DND-41 (cell line): ENCODE data around the gene TRUB2.

Experiments used
- ATAC-seq: fragments of 200-7000 bp; cut with Tn5 transposase; 3 replicates; pipeline ENCODE4 v1.9.1; 2021; ENCODE audit warnings: low read depth; ENCODE audit not compliant: insufficient read depth
- DNase-seq: peaks from one replicate; pipeline ENCODE4 v3.0.0-alpha.2; 2020
- H2AFZ ChIP-seq: 2 replicates; pipeline ENCODE4 v1.6.0; 2012; ENCODE audit warnings: low read depth, low read length
- H3K27ac ChIP-seq: 2 replicates; pipeline ENCODE4 v1.5.1; 2012; ENCODE audit warnings: low read length, inconsistent platforms
- H3K27me3 ChIP-seq: fragments of 200-600 bp; sonication (generic); 2 replicates; pipeline ENCODE4 v1.6.0; 2012; ENCODE audit warnings: low read length, mild to moderate bottlenecking, inconsistent platforms; ENCODE audit not compliant: insufficient read depth, poor library complexity
- H3K36me3 ChIP-seq: 2 replicates; pipeline ENCODE4 v1.5.1; 2012; ENCODE audit warnings: low read length, inconsistent platforms; ENCODE audit not compliant: insufficient read depth
- H3K4me1 ChIP-seq: 2 replicates; pipeline ENCODE4 v1.5.1; 2012; ENCODE audit warnings: mild to moderate bottlenecking, low read length; ENCODE audit not compliant: insufficient read depth
- H3K4me2 ChIP-seq: 2 replicates; pipeline ENCODE4 v1.6.0; 2012; ENCODE audit warnings: mild to moderate bottlenecking, moderate library complexity, low read length, inconsistent platforms; ENCODE audit not compliant: insufficient read depth
- H3K4me3 ChIP-seq, 2 experiments: fragments of 200-600 bp in 1 of 2; shearing (Covaris generic) in 1 of 2; 2 replicates each; pipeline ENCODE4 v1.5.1; 2012 to 2016; ENCODE audit warnings: inconsistent platforms in 2 of 2, low read length in 2 of 2, mild to moderate bottlenecking in 2 of 2, low read depth in 1 of 2, moderate library complexity in 1 of 2
- H3K79me2 ChIP-seq: 2 replicates; pipeline ENCODE4 v1.6.0; 2012; ENCODE audit warnings: low read length, inconsistent platforms; ENCODE audit not compliant: insufficient read depth
- H3K9ac ChIP-seq: 2 replicates; pipeline ENCODE4 v1.6.0; 2012; ENCODE audit warnings: low read depth, mild to moderate bottlenecking, inconsistent platforms, low read length, moderate library complexity
- H3K9me3 ChIP-seq: 2 replicates; pipeline ENCODE4 v1.5.1; 2012; ENCODE audit warnings: low read length, moderate library complexity, mild to moderate bottlenecking, inconsistent platforms; ENCODE audit not compliant: insufficient read depth, severe bottlenecking
- H4K20me1 ChIP-seq: 2 replicates; pipeline ENCODE4 v1.6.0; 2012; ENCODE audit warnings: low read length; ENCODE audit not compliant: insufficient read depth
- CTCF ChIP-seq: IDR thresholded peaks from 2 replicates; pipeline ENCODE4 v1.5.1; 2012; ENCODE audit warnings: borderline replicate concordance, low read length, moderate library complexity, mild to moderate bottlenecking; ENCODE audit not compliant: poor library complexity, severe bottlenecking; ENCODE audit errors: extremely low read depth
- EZH2 ChIP-seq: IDR thresholded peaks from 3 replicates; pipeline ENCODE4 v1.6.1; 2012; ENCODE audit warnings: borderline replicate concordance, low read depth, mild to moderate bottlenecking, moderate library complexity, low read length, inconsistent platforms; ENCODE audit not compliant: severe bottlenecking

The TRUB2 gene

GRCh38 chr9:128360826-128361225 is 38.6 kb upstream of the TRUB2 start:
- Histone ChIP-seq H3K27ac (no peak overlapping the region), H3K4me3 (no peak overlapping the region), H4K20me1 (no peaks in the 10 kb centered on the region), H3K9me3 (no peaks in the 10 kb centered on the region), H2AFZ (no peak overlapping the region), H3K4me1 (peaks cover 17% of the 10 kb centered on the region), H3K4me2 (no peak overlapping the region), H3K79me2 (no peaks in the 10 kb centered on the region), H3K9ac (no peak overlapping the region), H3K36me3 (peaks cover 24% of the 10 kb centered on the region), H3K27me3 (no peaks in the 10 kb centered on the region)
- TF ChIP-seq EZH2 = no peak
- no peak for TF ChIP-seq CTCF
- DNase-seq (no peak), ATAC-seq (no peak)

GRCh38 chr9:128358861-128359260 is 36.6 kb upstream of the TRUB2 start:
- no peak for ATAC-seq
- H3K27me3 ChIP-seq = no peaks in the 10 kb centered on the region
- TF ChIP-seq CTCF = no peak
- TF ChIP-seq EZH2 = no peak
- H3K27ac ChIP-seq = no peak overlapping the region
- H4K20me1 ChIP-seq = no peaks in the 10 kb centered on the region
- H3K36me3 ChIP-seq = peaks cover 34% of the 10 kb centered on the region
- H3K79me2 ChIP-seq = no peaks in the 10 kb centered on the region
- no peak for DNase-seq
- no peaks in the 10 kb centered on the region for H3K9me3 ChIP-seq
- no peak overlapping the region for H3K9ac ChIP-seq
- H3K4me2 ChIP-seq = no peak overlapping the region
- H3K4me3 ChIP-seq = no peak overlapping the region
- H2AFZ ChIP-seq = no peak overlapping the region
- no peaks in the 10 kb centered on the region for H3K4me1 ChIP-seq

- no peak for DNase-seq
- Histone ChIP-seq H3K79me2 (no peaks in the 10 kb centered on the region), H3K4me1 (no peaks in the 10 kb centered on the region), H3K9ac (no peak overlapping the region), H3K9me3 (no peaks in the 10 kb centered on the region), H3K27ac (no peak overlapping the region), H3K4me2 (no peak overlapping the region), H3K27me3 (no peaks in the 10 kb centered on the region), H2AFZ (no peak overlapping the region), H4K20me1 (no peaks in the 10 kb centered on the region), H3K4me3 (no peak overlapping the region), H3K36me3 (peaks cover 38% of the 10 kb centered on the region)
- no peak for ATAC-seq
- TF ChIP-seq CTCF (no peak), EZH2 (no peak)
Measured at GRCh38 chr9:128358090-128358489, 35.8 kb upstream of the TRUB2 start.

- Histone ChIP-seq H3K4me3 (no peak overlapping the region), H3K36me3 (peaks cover 44% of the 10 kb centered on the region), H3K27ac (no peak overlapping the region), H4K20me1 (no peaks in the 10 kb centered on the region), H3K9ac (no peak overlapping the region), H3K4me2 (no peak overlapping the region), H3K79me2 (no peaks in the 10 kb centered on the region), H3K27me3 (no peaks in the 10 kb centered on the region), H2AFZ (no peak overlapping the region), H3K9me3 (no peaks in the 10 kb centered on the region), H3K4me1 (no peaks in the 10 kb centered on the region)
- no peak for TF ChIP-seq EZH2
- TF ChIP-seq CTCF = no peak
- DNase-seq (no peak), ATAC-seq (no peak)
Measured at GRCh38 chr9:128355451-128355850, 33.2 kb upstream of the TRUB2 start.
